ENCODE data around the gene SMC2. TPM values are rescaled to one million over a fixed set of nuclear protein-coding genes. Genes with fewer than 3 reads are reported as not detected.

SMC2 gene
- total RNA-seq, 1 donor = 6.9 TPM

DNA sequence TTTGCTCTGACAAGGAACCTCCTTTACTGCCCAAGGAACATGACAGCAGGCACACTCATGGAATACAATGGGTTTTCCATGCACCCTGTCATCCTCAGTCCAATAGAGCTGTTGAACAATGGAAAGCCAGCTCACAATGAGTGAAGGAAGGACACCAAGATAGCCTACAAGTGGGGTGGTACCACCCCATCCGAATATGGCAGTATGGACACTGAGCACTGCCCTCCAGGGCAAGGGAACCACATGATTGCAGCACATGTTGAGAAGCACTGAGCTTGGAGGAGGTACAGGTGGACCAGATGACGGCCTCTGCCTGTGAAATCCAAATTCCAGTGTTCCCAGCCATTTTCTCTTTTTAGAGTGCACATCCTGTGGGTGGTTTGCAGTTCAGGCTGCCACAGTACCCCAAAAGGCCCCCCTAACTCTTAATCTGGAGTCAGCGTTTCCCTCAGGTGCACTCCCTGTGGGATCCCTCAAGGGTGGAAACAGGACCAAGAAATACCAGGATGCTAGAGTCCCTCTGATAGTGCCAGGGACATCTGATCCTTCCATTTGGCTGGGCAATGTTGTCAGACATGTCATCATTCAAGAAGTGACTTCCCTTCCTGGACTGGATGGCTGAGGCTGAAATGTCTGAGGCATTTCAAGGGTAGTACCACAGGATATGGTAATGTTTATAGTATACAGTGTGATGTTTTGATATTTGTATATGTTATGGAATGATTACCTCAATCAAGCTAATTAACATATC lies 48.9 kb downstream of the SMC2 start:
- Histone ChIP-seq H2AFZ (ENCODE audit: low read length) (no peak overlapping the region), H3K4me2 (ENCODE audit: insufficient read depth, low read length) (no peak overlapping the region), H3K27me3 (ENCODE audit: insufficient read depth, low read length) (no peaks in the 10 kb centered on the region), H3K4me1 (ENCODE audit: insufficient read depth, low read length) (no peaks in the 10 kb centered on the region), H3K27ac (ENCODE audit: low read depth, low read length) (no peak overlapping the region), H3K79me2 (ENCODE audit: insufficient read depth, low read length) (no peaks in the 10 kb centered on the region), H3K4me3 (ENCODE audit: insufficient read depth, low read length) (no peak overlapping the region), H3K9me3 (ENCODE audit: low read depth, low read length) (no peaks in the 10 kb centered on the region), H4K20me1 (ENCODE audit: insufficient read depth, low read length) (no peaks in the 10 kb centered on the region), H3K36me3 (ENCODE audit: insufficient read depth, low read length) (no peaks in the 10 kb centered on the region)
- DNase-seq (ENCODE audit: insufficient read length, low spot score, missing footprints) = no peak
- no peak for TF ChIP-seq CTCF (IDR thresholded peaks at IDR 0.05; ENCODE audit: extremely low read depth, low read depth, low read length)

GRCh38 chr9:104143550-104143910 lies 49.4 kb downstream of the SMC2 start:
- no peaks in the 10 kb centered on the region for H3K27me3 ChIP-seq (ENCODE audit: insufficient read depth, low read length)
- H2AFZ ChIP-seq (ENCODE audit: low read length) = no peak overlapping the region
- H4K20me1 ChIP-seq (ENCODE audit: insufficient read depth, low read length) = no peaks in the 10 kb centered on the region
- H3K9me3 ChIP-seq (ENCODE audit: low read depth, low read length) = no peaks in the 10 kb centered on the region
- no peak overlapping the region for H3K27ac ChIP-seq (ENCODE audit: low read depth, low read length)
- DNase-seq (ENCODE audit: insufficient read length, low spot score, missing footprints) = no peak
- H3K79me2 ChIP-seq (ENCODE audit: insufficient read depth, low read length) = no peaks in the 10 kb centered on the region
- H3K4me2 ChIP-seq (ENCODE audit: insufficient read depth, low read length) = no peak overlapping the region
- no peak for TF ChIP-seq CTCF (IDR thresholded peaks at IDR 0.05; ENCODE audit: extremely low read depth, low read depth, low read length)
- H3K4me1 ChIP-seq (ENCODE audit: insufficient read depth, low read length) = no peaks in the 10 kb centered on the region
- H3K4me3 ChIP-seq (ENCODE audit: insufficient read depth, low read length) = no peak overlapping the region
- no peaks in the 10 kb centered on the region for H3K36me3 ChIP-seq (ENCODE audit: insufficient read depth, low read length)

DNA sequence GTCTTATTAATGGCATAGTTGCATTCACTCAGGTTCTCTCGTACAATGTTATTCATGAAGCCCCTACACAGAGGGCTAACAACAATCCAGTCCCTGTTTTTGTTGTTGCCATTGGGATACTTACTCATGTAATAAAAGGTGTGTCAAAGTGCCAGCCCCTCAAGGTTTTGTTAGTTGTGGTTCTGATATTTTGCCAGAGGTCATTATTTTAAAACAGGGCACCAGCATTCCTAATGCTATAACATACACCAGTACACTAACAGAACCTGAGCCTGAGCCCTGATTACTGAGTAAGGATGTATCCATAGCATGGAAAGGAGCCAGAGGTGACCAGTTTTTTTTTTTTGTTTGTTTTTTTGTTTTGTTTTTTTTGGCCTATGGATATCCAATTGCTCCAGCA lies 50.2 kb downstream of the SMC2 start:
- Histone ChIP-seq H3K9me3 (ENCODE audit: low read depth, low read length) (no peaks in the 10 kb centered on the region), H3K4me3 (ENCODE audit: insufficient read depth, low read length) (no peak overlapping the region), H3K36me3 (ENCODE audit: insufficient read depth, low read length) (no peaks in the 10 kb centered on the region), H3K4me2 (ENCODE audit: insufficient read depth, low read length) (no peak overlapping the region), H3K79me2 (ENCODE audit: insufficient read depth, low read length) (no peaks in the 10 kb centered on the region), H3K4me1 (ENCODE audit: insufficient read depth, low read length) (no peaks in the 10 kb centered on the region), H3K27ac (ENCODE audit: low read depth, low read length) (no peak overlapping the region), H4K20me1 (ENCODE audit: insufficient read depth, low read length) (no peaks in the 10 kb centered on the region), H2AFZ (ENCODE audit: low read length) (no peak overlapping the region), H3K27me3 (ENCODE audit: insufficient read depth, low read length) (no peaks in the 10 kb centered on the region)
- no peak for TF ChIP-seq CTCF (IDR thresholded peaks at IDR 0.05; ENCODE audit: extremely low read depth, low read depth, low read length)
- peak; percentile 52 for DNase-seq (ENCODE audit: insufficient read length, low spot score, missing footprints)

GRCh38 chr9:104173067-104173466 lies 79.0 kb downstream of the SMC2 start:
- H3K4me1 ChIP-seq (ENCODE audit: insufficient read depth, low read length) = no peaks in the 10 kb centered on the region
- no peak for TF ChIP-seq CTCF (IDR thresholded peaks at IDR 0.05; ENCODE audit: extremely low read depth, low read depth, low read length)
- H3K4me3 ChIP-seq (ENCODE audit: insufficient read depth, low read length) = no peak overlapping the region
- H3K27me3 ChIP-seq (ENCODE audit: insufficient read depth, low read length) = no peaks in the 10 kb centered on the region
- no peaks in the 10 kb centered on the region for H3K36me3 ChIP-seq (ENCODE audit: insufficient read depth, low read length)
- H2AFZ ChIP-seq (ENCODE audit: low read length) = no peak overlapping the region
- no peak overlapping the region for H3K27ac ChIP-seq (ENCODE audit: low read depth, low read length)
- H3K79me2 ChIP-seq (ENCODE audit: insufficient read depth, low read length) = no peaks in the 10 kb centered on the region
- no peak overlapping the region for H3K4me2 ChIP-seq (ENCODE audit: insufficient read depth, low read length)
- H4K20me1 ChIP-seq (ENCODE audit: insufficient read depth, low read length) = no peaks in the 10 kb centered on the region
- H3K9me3 ChIP-seq (ENCODE audit: low read depth, low read length) = no peaks in the 10 kb centered on the region
- no peak for DNase-seq (ENCODE audit: insufficient read length, low spot score, missing footprints)
